GM12873 (cell line): ENCODE results near the gene NPTXR.

Source experiments
- TF ChIP-seq, protein P1 (sequence below): IDR thresholded peaks from 2 replicates; pipeline ENCODE4 v1.5.1; 2012; ENCODE audit warnings: low read depth, mild to moderate bottlenecking, moderate library complexity, low read length, control low read depth; ENCODE audit not compliant: insufficient read depth; ENCODE audit errors: missing control alignments

The NPTXR gene

DNA sequence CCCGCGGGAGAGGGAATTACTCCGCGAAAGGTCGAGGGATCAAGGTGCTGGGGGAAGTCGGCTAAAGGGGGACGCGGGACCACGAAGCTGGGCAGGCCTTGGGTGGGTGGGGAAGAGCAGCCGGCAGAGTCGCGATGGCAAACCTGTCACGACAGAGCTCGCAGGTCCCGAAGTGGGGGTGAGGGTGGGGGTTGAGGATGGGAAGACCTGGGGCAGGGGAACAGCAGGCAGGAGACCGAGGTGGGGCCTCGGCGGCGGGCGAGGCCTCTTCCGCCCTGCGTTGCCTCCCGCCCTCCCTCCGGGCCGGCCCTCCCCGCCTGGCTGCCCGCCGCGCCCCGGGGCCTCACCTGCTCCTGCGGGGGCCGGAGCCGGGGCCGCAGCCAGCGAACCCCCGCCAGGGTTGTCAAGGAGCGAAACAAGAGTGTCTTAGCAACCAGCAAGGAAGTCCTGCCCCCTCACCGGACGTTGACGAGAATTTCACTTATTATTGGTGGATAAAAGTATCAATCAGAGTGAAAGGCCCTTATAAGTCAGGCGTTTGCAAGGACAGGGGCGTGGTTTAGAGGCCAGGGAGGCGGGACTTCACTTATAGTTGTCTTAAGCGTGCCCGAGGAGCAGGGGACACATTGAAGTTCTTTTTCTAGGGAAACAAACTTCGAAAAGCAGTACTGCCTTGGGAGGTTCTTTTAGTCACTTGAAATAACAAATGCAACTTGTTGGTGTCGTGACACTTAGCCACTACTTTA lies 49.9 kb downstream of the NPTXR start, which contains the start of gene DNAL4:
TSS of gene DNAL4 (minus strand) at position 423 of the 746 bp plus-strand sequence. CDS start 11,412 bp downstream, outside the sequence.
- TF ChIP-seq, protein P1, sequence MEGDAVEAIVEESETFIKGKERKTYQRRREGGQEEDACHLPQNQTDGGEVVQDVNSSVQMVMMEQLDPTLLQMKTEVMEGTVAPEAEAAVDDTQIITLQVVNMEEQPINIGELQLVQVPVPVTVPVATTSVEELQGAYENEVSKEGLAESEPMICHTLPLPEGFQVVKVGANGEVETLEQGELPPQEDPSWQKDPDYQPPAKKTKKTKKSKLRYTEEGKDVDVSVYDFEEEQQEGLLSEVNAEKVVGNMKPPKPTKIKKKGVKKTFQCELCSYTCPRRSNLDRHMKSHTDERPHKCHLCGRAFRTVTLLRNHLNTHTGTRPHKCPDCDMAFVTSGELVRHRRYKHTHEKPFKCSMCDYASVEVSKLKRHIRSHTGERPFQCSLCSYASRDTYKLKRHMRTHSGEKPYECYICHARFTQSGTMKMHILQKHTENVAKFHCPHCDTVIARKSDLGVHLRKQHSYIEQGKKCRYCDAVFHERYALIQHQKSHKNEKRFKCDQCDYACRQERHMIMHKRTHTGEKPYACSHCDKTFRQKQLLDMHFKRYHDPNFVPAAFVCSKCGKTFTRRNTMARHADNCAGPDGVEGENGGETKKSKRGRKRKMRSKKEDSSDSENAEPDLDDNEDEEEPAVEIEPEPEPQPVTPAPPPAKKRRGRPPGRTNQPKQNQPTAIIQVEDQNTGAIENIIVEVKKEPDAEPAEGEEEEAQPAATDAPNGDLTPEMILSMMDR = no peak

DNA sequence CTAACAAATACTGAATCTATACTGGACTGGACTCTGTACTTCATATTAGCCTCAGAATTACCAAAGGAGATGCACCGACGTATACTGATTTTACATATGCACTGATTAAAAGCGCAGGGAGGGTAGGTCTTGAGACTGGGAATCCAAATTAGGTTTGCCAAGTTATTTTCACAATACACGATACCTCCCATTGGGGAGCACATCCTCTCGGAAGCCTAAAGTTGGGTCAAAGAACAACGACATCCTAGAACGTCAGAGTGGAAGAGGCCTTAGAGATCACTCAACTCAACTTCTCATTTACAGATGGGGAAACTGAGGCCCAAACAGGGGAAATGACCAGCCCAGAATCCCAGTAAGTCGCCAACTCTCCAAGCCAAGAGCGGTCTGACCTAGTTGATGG lies 50.5 kb downstream of the NPTXR start:
- TF ChIP-seq, protein P1 = no peak

DNA sequence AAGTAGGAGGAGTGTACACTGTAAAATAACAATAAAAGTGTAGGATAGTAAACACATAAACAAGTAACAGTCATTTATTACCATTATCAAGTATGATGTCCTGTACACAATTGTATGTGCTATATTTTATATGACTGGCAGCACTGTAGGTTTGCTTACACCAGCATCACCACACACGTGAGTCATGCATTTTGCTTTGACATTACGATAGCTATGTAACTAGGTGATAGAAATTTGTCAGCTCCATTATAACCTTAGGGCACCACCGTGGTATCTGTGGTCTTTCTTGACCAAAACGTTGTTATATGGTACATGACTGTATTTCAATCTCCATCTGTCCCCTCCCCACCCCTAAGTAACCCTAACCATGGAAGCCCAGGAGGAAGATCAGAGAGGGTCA lies 51.0 kb downstream of the NPTXR start:
- TF ChIP-seq, protein P1 = no peak

DNA sequence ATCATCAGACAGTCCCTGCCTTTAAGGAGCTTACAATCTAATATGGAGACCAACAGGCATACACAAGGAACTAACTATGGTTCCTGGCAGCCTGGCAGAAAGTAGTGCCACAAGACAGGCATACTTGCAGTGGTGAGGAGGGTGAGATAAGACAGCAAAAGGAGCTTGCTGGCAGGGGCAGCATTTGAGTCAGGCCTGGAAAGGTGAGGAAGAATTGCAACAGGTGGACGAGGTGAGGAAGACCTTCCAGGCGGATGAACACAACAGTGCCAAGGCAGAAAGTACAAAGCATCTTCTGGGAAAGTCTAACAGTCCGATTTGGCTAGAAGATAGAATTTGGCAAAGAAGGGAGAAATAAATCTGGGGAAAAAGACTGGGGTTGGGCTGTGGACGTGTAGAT lies 54.2 kb downstream of the NPTXR start:
- TF ChIP-seq, protein P1 = no peak

DNA sequence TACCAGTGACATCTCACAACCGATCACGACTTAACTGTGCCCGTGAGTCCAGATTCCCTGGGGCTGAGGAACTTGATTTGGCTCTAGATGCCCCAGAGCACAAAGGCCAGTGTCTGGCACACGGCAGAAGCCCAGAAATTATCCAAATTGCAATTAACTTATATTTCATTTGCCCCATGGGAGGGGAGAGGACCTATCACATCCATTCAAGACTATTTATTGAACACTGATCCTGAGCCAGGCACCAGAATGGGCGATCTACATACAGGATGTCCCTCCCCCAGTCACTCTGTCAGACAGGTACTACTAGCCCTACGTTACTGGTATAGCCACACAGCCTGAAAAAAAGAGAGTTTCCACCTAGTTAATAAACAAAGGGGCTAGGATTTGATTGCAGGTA lies 55.0 kb downstream of the NPTXR start:
- TF ChIP-seq, protein P1 = no peak

DNA sequence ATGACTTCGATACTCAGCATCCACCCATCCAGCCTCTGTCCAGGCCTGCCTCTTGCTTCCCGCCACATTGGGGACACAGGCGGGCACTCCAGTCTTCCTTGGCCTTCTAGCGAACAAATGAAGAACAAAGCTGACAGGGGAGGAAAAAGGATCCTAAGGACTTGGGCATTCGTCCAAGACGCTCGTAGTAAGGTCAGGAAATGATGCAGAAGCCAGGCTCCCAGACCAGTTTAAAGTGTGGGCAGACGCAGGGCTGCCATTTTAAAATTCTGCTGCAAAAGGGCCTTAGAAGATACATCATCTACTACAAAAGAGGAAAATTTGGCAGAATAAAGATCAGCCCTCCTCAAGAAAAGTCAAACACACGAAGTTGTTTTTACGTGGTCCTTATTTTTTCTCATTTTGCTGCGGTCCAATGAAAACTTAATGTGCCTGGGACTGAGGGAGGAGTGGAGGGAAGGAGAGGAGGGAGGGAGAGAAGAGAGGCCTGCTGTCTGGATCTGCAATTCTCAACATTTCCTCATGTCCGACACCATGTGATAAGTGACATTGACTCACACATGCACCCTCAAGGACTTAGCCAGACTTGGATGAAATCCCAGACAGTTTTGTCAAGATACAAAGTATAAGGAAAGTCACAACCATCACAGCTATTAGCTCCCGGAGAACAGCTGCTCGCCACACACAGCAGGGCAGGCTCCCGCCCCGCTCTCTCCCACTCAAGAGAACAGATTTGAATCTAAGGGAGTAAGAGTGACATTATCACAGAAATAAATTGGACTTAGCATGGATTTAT lies 55.6 kb downstream of the NPTXR start:
- TF ChIP-seq, protein P1 = no peak

DNA sequence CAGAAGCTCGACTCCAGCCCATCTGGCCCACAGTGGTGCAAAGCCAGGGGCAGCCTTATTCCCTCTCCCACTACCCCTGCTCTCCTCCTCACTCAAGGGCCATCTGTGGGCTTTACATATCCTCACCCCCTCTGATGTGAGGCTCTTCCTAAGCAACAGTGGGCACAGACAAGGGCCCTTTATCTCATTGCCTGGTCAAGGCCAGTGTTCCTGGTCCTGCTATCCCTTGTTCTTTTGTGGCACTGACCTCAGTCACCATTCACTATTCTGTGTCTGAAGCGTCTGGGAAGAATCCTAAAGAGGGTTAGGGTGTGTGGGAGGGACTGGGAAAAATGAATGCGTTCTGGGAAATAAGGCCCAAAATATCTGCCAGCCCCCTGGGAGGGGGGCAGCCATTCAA lies 57.2 kb downstream of the NPTXR start:
- TF ChIP-seq, protein P1 = no peak
